SK-N-SH (cell line): ENCODE data around the gene HSPG2. TPM values are rescaled to one million over a fixed set of nuclear protein-coding genes. Genes with fewer than 3 reads are reported as not detected.

Experiments used
- CTCF ChIA-PET: fragments of 300-600, 350-600 bp; formaldehyde crosslinking; extraction: SDS; loops from one replicate; lab custom pipeline; 2021; lab: Yijun Ruan, JAX
- POLR2A ChIA-PET: fragments of 350-600 bp; sonication (Branson Sonifier 250); formaldehyde crosslinking; extraction: SDS; loops from one replicate; lab custom pipeline; 2020; ENCODE audit warnings: antibody characterized with exemption, inconsistent platforms; lab: Yijun Ruan, JAX
- DNase-seq: peaks from one replicate; pipeline ENCODE4 v3.0.0; 2012
- H2AFZ ChIP-seq: fragments of 200-600 bp; sonication (generic); 2 replicates; pipeline ENCODE4 v1.8.1; 2016; ENCODE audit warnings: antibody characterized with exemption, mild to moderate bottlenecking, low read depth
- H3F3A ChIP-seq: fragments of 200-600 bp; sonication (generic); replicated peaks from 2 replicates; pipeline ENCODE3; 2016; ENCODE audit warnings: antibody characterized with exemption, mild to moderate bottlenecking; ENCODE audit not compliant: insufficient read depth
- H3K27ac ChIP-seq, 2 experiments: fragments of 200-500 bp in 1 of 2; fragments of 200-600 bp in 1 of 2; sonication (Bioruptor generic) in 1 of 2; sonication (generic), shearing (Covaris generic) in 1 of 2; 2 replicates each; pipeline versions ENCODE4 v1.5.1 to v1.6.1; 2014 to 2016; ENCODE audit warnings: low read depth in 2 of 2, inconsistent platforms in 1 of 2, low read length in 1 of 2, mild to moderate bottlenecking in 1 of 2, mixed read lengths in 1 of 2
- H3K27me3 ChIP-seq: fragments of 200-600 bp; sonication (generic), shearing (Covaris generic); 2 replicates; pipeline ENCODE4 v1.6.1; 2016; ENCODE audit warnings: mixed run types; ENCODE audit not compliant: insufficient read depth
- H3K36me3 ChIP-seq, 2 experiments: fragments of 200-500 bp in 1 of 2; fragments of 200-600 bp in 1 of 2; sonication (Bioruptor generic) in 1 of 2; sonication (generic) in 1 of 2; replicated peaks in 1 of 2; 2 replicates each; pipeline versions ENCODE3 to v1.5.1; 2014 to 2016; ENCODE audit warnings: low read length in 1 of 2, mild to moderate bottlenecking in 1 of 2; ENCODE audit not compliant: insufficient read depth in 2 of 2, control insufficient read depth in 1 of 2
- H3K4me1 ChIP-seq, 2 experiments: fragments of 200-500 bp in 1 of 2; fragments of 200-600 bp in 1 of 2; sonication (Bioruptor generic) in 1 of 2; sonication (generic), shearing (Covaris generic) in 1 of 2; 2 replicates each; pipeline versions ENCODE4 v1.5.1 to v1.6.1; 2014 to 2016; ENCODE audit warnings: low read depth in 1 of 2, low read length in 1 of 2, mixed run types in 1 of 2; ENCODE audit not compliant: insufficient read depth in 2 of 2, control insufficient read depth in 1 of 2
- H3K4me2 ChIP-seq: fragments of 200-600 bp; sonication (generic), shearing (Covaris generic); 2 replicates; pipeline ENCODE4 v1.6.1; 2017; ENCODE audit warnings: mixed run types
- H3K4me3 ChIP-seq, 2 experiments: fragments of 200-500 bp in 1 of 2; fragments of 200-600 bp in 1 of 2; sonication (Bioruptor generic) in 1 of 2; sonication (generic), shearing (Covaris generic) in 1 of 2; 2 replicates each; pipeline versions ENCODE4 v1.5.1 to v1.8.1; 2014 to 2016; ENCODE audit warnings: low read depth in 2 of 2, inconsistent platforms in 1 of 2, low read length in 1 of 2, mild to moderate bottlenecking in 1 of 2, mixed read lengths in 1 of 2, moderate library complexity in 1 of 2
- H3K79me2 ChIP-seq: fragments of 200-600 bp; sonication (generic); 2 replicates; pipeline ENCODE4 v1.8.1; 2017; ENCODE audit warnings: mild to moderate bottlenecking; ENCODE audit not compliant: insufficient read depth
- H3K9ac ChIP-seq: fragments of 200-600 bp; sonication (generic); 2 replicates; pipeline ENCODE4 v1.6.1; 2017; ENCODE audit warnings: mixed run types
- H3K9me2 ChIP-seq: fragments of 200-600 bp; sonication (generic); 2 replicates; pipeline ENCODE4 v1.6.1; 2017; ENCODE audit warnings: mixed run types
- H3K9me3 ChIP-seq: fragments of 200-600 bp; sonication (generic); 2 replicates; pipeline ENCODE4 v1.6.1; 2017; ENCODE audit warnings: mixed run types, mild to moderate bottlenecking, moderate library complexity
- H4K20me1 ChIP-seq: fragments of 200-600 bp; sonication (generic); 2 replicates; pipeline ENCODE4 v1.6.1; 2017; ENCODE audit warnings: mild to moderate bottlenecking, mixed run types; ENCODE audit not compliant: insufficient read depth
- CHD2 ChIP-seq: fragments of 150-350 bp; IDR thresholded peaks from 2 replicates; pipeline ENCODE4 v1.6.1; 2018; ENCODE audit warnings: low read length; ENCODE audit not compliant: partially characterized antibody
- CTCF ChIP-seq: fragments of 200-600 bp; sonication (generic); IDR thresholded peaks from 2 replicates; pipeline ENCODE4 v1.6.1; 2017; ENCODE audit warnings: antibody characterized with exemption, mild to moderate bottlenecking, moderate library complexity
- EZH2phosphoT487 ChIP-seq: fragments of 200-600 bp; sonication (generic); IDR thresholded peaks from 2 replicates; pipeline ENCODE4 v1.6.1; 2017; ENCODE audit warnings: low read depth, mixed run types, mild to moderate bottlenecking, antibody characterized with exemption, moderate library complexity, borderline replicate concordance
- FOSL2 ChIP-seq: IDR thresholded peaks from 2 replicates; pipeline ENCODE4 v1.4.0; 2012; ENCODE audit warnings: low read depth, mild to moderate bottlenecking, moderate library complexity, borderline replicate concordance
- FOXJ3 ChIP-seq: sonication (generic); formaldehyde crosslinking; IDR thresholded peaks from 2 replicates; pipeline ENCODE4 v1.5.1; 2020; ENCODE audit warnings: mild to moderate bottlenecking, missing genetic modification reagents
- FOXM1 ChIP-seq: IDR thresholded peaks from 2 replicates; pipeline ENCODE4 v1.4.0; 2012; ENCODE audit warnings: low read depth, mild to moderate bottlenecking
- GABPA ChIP-seq: IDR thresholded peaks from 2 replicates; pipeline ENCODE4 v1.4.0; 2012; ENCODE audit warnings: low read depth, mild to moderate bottlenecking
- GATA2 ChIP-seq: sonication (generic); formaldehyde crosslinking; IDR thresholded peaks from 2 replicates; pipeline ENCODE4 v1.5.0; 2020; ENCODE audit warnings: mild to moderate bottlenecking, missing genetic modification reagents
- MXI1 ChIP-seq: IDR thresholded peaks from 2 replicates; pipeline ENCODE4 v1.6.1; 2012; ENCODE audit warnings: mild to moderate bottlenecking, low read depth, low read length, improper control_type of control experiment
- NFIC ChIP-seq: IDR thresholded peaks from 2 replicates; pipeline ENCODE4 v1.4.0; 2012; ENCODE audit warnings: borderline replicate concordance
- REST ChIP-seq: IDR thresholded peaks from 2 replicates; pipeline ENCODE4 v1.6.1; 2012; ENCODE audit warnings: mild to moderate bottlenecking, low read depth, low read length, moderate library complexity
- RXRA ChIP-seq: IDR thresholded peaks from 2 replicates; pipeline ENCODE4 v1.4.0; 2012; ENCODE audit warnings: low read depth, mild to moderate bottlenecking, borderline replicate concordance
- SMC3 ChIP-seq: IDR thresholded peaks from 2 replicates; pipeline ENCODE4 v1.6.1; 2012; ENCODE audit warnings: low read depth, low read length, improper control_type of control experiment
- YY1 ChIP-seq: IDR thresholded peaks from 2 replicates; pipeline ENCODE4 v1.4.0; 2012; ENCODE audit warnings: low read depth, mild to moderate bottlenecking
- WGBS: methylation state at CpG from one replicate; pipeline ENCODE4 v1.1.6; 2017; ENCODE audit warnings: low lambda C conversion rate; 5-methylcytosine and 5-hydroxymethylcytosine counted together
- polyA plus RNA-seq, 3 experiments: library from polyadenylated mRNA; depleted of rRNA; stranded (reverse); fragments of >200 nt; gene quantifications; 2 replicates each; pipeline ENCODE4 v1.2.3, GENCODE V29; 2012
- TF ChIP-seq, protein P1 (sequence below): fragments of 150-350 bp; IDR thresholded peaks from 2 replicates; pipeline ENCODE4 v1.6.1; 2016; ENCODE audit warnings: mild to moderate bottlenecking, low read depth, low read length
- TF ChIP-seq, protein P2 (sequence below): fragments of 150-350 bp; IDR thresholded peaks from 2 replicates; pipeline ENCODE4 v1.6.1; 2017; ENCODE audit warnings: antibody characterized with exemption, low read length, low read depth, borderline replicate concordance

The HSPG2 gene
- polyA plus RNA-seq, 1 of the 3 experiments (the other 2 are of a cell fraction) = 28.9 TPM

DNA sequence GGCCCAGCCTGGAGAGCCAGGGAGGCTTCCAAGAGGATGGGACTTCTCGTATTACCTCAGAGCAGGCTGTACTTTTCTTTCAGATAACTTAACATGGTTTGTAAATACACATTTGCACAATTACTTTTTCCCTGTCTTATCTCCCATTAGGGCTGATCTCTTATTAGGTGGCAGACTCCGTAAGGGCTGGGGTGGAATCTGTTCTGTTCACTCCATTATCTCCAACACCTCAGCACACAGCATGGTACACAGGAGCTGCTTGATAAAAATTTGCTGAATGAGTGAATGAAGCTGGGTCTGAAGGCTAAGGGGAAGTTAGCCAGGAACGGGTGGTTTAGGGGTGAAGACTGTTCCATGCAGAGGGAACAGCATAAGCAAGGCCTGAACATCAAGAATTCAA, 76.1 kb downstream of the HSPG2 start:
- peaks cover 8 to 20% of the 10 kb centered on the region in 2 experiments for H3K36me3 ChIP-seq
- H3K79me2 ChIP-seq = no peaks in the 10 kb centered on the region
- ChIA-PET POLR2A (no interaction called here), CTCF (no interaction called here)
- H4K20me1 ChIP-seq = peaks cover 4% of the 10 kb centered on the region; the same call in 1 of the 2 replicates
- H3K9me2 ChIP-seq = no peaks in the 10 kb centered on the region
- H3K9me3 ChIP-seq = no peaks in the 10 kb centered on the region
- H3K9ac ChIP-seq = no peak overlapping the region
- TF ChIP-seq GABPA (no peak), RXRA (no peak), YY1 (no peak), NFIC (no peak), CHD2 (no peak), GATA2 (CRISPR knock-in tag) (no peak), MXI1 (no peak), FOSL2 (no peak), CTCF (no peak), FOXM1 (no peak)
- TF ChIP-seq, protein P1, sequence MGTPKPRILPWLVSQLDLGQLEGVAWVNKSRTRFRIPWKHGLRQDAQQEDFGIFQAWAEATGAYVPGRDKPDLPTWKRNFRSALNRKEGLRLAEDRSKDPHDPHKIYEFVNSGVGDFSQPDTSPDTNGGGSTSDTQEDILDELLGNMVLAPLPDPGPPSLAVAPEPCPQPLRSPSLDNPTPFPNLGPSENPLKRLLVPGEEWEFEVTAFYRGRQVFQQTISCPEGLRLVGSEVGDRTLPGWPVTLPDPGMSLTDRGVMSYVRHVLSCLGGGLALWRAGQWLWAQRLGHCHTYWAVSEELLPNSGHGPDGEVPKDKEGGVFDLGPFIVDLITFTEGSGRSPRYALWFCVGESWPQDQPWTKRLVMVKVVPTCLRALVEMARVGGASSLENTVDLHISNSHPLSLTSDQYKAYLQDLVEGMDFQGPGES = no peak
- H3K27ac ChIP-seq = no peak overlapping the region
- H3K4me1 ChIP-seq = peaks cover 0 to 7% of the 10 kb centered on the region in 2 experiments; a peak in 1 of 4 replicates
- H3K27me3 ChIP-seq = no peaks in the 10 kb centered on the region
- WGBS = 100% methylated on average over 3 of the region's 3 CpGs
- no peak overlapping the region for H2AFZ ChIP-seq
- H3K4me3 ChIP-seq = no peak overlapping the region
- no peak overlapping the region for H3K4me2 ChIP-seq
- DNase-seq = no peak
- peaks cover 9% of the 10 kb centered on the region for H3F3A ChIP-seq

- Histone ChIP-seq H3K9ac (no peak overlapping the region), H3K79me2 (no peaks in the 10 kb centered on the region), H3K36me3 (peaks cover 12 to 19% of the 10 kb centered on the region in 2 experiments), H2AFZ (no peak overlapping the region), H3F3A (peaks cover 9% of the 10 kb centered on the region), H4K20me1 (peaks cover 4% of the 10 kb centered on the region; the same call in 1 of the 2 replicates), H3K4me1 (peaks cover 0 to 7% of the 10 kb centered on the region in 2 experiments; a peak in 1 of 4 replicates), H3K4me2 (no peak overlapping the region), H3K9me3 (no peaks in the 10 kb centered on the region), H3K27me3 (no peaks in the 10 kb centered on the region), H3K9me2 (no peaks in the 10 kb centered on the region), H3K4me3 (no peak overlapping the region), H3K27ac (no peak overlapping the region)
- WGBS = 100% methylated on average over 1 of the region's 10 CpGs
- ChIA-PET POLR2A (no interaction called here), CTCF (no interaction called here)
- no peak for DNase-seq
- no peak for TF ChIP-seq CHD2
- TF ChIP-seq YY1 = no peak
- TF ChIP-seq EZH2phosphoT487 = no peak
- TF ChIP-seq FOXJ3 (CRISPR knock-in tag) = no peak
- TF ChIP-seq CTCF = no peak
- TF ChIP-seq REST = no peak
- TF ChIP-seq, protein P2, sequence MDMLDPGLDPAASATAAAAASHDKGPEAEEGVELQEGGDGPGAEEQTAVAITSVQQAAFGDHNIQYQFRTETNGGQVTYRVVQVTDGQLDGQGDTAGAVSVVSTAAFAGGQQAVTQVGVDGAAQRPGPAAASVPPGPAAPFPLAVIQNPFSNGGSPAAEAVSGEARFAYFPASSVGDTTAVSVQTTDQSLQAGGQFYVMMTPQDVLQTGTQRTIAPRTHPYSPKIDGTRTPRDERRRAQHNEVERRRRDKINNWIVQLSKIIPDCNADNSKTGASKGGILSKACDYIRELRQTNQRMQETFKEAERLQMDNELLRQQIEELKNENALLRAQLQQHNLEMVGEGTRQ = no peak
- no peak for TF ChIP-seq SMC3
- no peak for TF ChIP-seq GATA2 (CRISPR knock-in tag)
- TF ChIP-seq GABPA = no peak
These were observed 77.4 kb downstream of the HSPG2 start for GRCh38 chr1:21859669-21860179.
